GM18520 (cell line): ENCODE measurements around the gene UBE2D3.

Source experiments
- ATAC-seq: cut with Tn5 transposase; IDR thresholded peaks from one replicate; pipeline ENCODE4 v1.9.1; 2021; ENCODE audit not compliant: unreplicated experiment

The UBE2D3 gene

GRCh38 chr4:102758241-102759160 is 68.8 kb downstream of the UBE2D3 start:
- no peak for ATAC-seq

GRCh38 chr4:102757681-102758080 is 69.7 kb downstream of the UBE2D3 start:
- no peak for ATAC-seq

DNA sequence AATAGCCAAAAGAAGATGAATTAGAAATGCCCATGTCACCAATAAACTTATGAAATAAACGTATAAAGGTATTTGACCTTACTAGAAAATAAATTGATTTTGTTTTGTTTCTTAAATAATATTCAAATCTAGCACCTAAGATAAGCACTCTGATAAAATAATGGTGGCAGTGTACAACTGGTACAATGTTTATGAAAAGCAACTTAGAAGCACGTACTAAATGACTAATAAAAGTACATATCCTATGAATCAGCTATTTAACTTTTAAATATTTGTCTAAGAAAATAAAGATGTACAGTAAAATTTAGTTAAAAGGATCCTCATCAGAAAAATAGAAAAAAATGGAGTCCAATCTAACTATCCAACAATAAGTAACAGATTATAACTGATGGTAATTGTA is 73.3 kb downstream of the UBE2D3 start:
- ATAC-seq, result no peak

GRCh38 chr4:102751941-102752340 is 75.4 kb downstream of the UBE2D3 start:
- no peak for ATAC-seq
